HepG2 (cell line): ENCODE measurements around the gene IQCC. TPM values are rescaled to one million over a fixed set of nuclear protein-coding genes. Genes with fewer than 3 reads are reported as not detected.

Experiments used
- ATF2 ChIP-seq: sonication (generic); formaldehyde crosslinking; IDR thresholded peaks from 2 replicates; pipeline ENCODE4 v1.4.0; 2020; ENCODE audit warnings: missing genetic modification reagents
- BORCS8-MEF2B ChIP-seq: sonication (generic); formaldehyde crosslinking; IDR thresholded peaks from 2 replicates; pipeline ENCODE4 v1.8.0; 2022; ENCODE audit warnings: mild to moderate bottlenecking, missing genetic modification reagents
- BRF2 ChIP-seq: sonication (generic); formaldehyde crosslinking; IDR thresholded peaks from 2 replicates; pipeline ENCODE4 v1.8.1; 2022; ENCODE audit warnings: mild to moderate bottlenecking, missing genetic modification reagents
- GFI1 ChIP-seq: sonication (generic); formaldehyde crosslinking; IDR thresholded peaks from 2 replicates; pipeline ENCODE4 v1.5.0; 2020; ENCODE audit warnings: missing genetic modification reagents, mild to moderate bottlenecking, borderline replicate concordance
- HMG20B ChIP-seq: conservative IDR thresholded peaks from 2 replicates; pipeline ENCODE4 v1.6.1; 2016; ENCODE audit warnings: missing genetic modification reagents, missing compliant biosample characterization
- MEIS1 ChIP-seq: sonication (generic); formaldehyde crosslinking; IDR thresholded peaks from 2 replicates; pipeline ENCODE4 v1.9.0; 2021; ENCODE audit warnings: mild to moderate bottlenecking, missing genetic modification reagents, moderate library complexity, borderline replicate concordance
- MXD4 ChIP-seq: IDR thresholded peaks from 2 replicates; pipeline ENCODE4 v1.6.1; 2016; ENCODE audit warnings: mild to moderate bottlenecking, missing biosample characterization, missing genetic modification reagents
- MYC ChIP-seq: sonication (generic); formaldehyde crosslinking; IDR thresholded peaks from 2 replicates; pipeline ENCODE4 v1.9.0; 2021; ENCODE audit warnings: missing genetic modification reagents, borderline replicate concordance
- NBN ChIP-seq: fragments of 450-650 bp; conservative IDR thresholded peaks from 2 replicates; pipeline ENCODE4 v1.6.1; 2017
- POLR2AphosphoS2 ChIP-seq: IDR thresholded peaks from 2 replicates; pipeline ENCODE4 v1.6.1; 2011; ENCODE audit warnings: low read depth, low read length, improper control_type of control experiment
- SP2 ChIP-seq: sonication (generic); formaldehyde crosslinking; IDR thresholded peaks from 2 replicates; pipeline ENCODE4 v1.5.1; 2020; ENCODE audit warnings: mild to moderate bottlenecking, missing genetic modification reagents
- STAG1 ChIP-seq: sonication (generic); formaldehyde crosslinking; IDR thresholded peaks from 2 replicates; pipeline ENCODE4 v1.4.0; 2020; ENCODE audit warnings: missing genetic modification reagents
- THAP11 ChIP-seq: IDR thresholded peaks from 2 replicates; pipeline ENCODE4 v1.6.1; 2016; ENCODE audit warnings: missing biosample characterization, missing genetic modification reagents
- ZGPAT ChIP-seq: IDR thresholded peaks from 2 replicates; pipeline ENCODE4 v1.6.1; 2016; ENCODE audit warnings: mild to moderate bottlenecking
- ZIK1 ChIP-seq: sonication (generic); formaldehyde crosslinking; IDR thresholded peaks from 2 replicates; pipeline ENCODE4 v1.5.0; 2020; ENCODE audit warnings: mild to moderate bottlenecking, low read depth, missing genetic modification reagents, borderline replicate concordance
- ZNF251 ChIP-seq: sonication (generic); formaldehyde crosslinking; IDR thresholded peaks from 2 replicates; pipeline ENCODE4 v1.9.0; 2021; ENCODE audit warnings: mild to moderate bottlenecking, missing genetic modification reagents
- ZNF430 ChIP-seq: sonication (generic); formaldehyde crosslinking; IDR thresholded peaks from 2 replicates; pipeline ENCODE4 v1.9.0; 2021; ENCODE audit warnings: mild to moderate bottlenecking, missing genetic modification reagents
- ZNF446 ChIP-seq: sonication (generic); formaldehyde crosslinking; IDR thresholded peaks from 2 replicates; pipeline ENCODE4 v1.5.0; 2020; ENCODE audit warnings: mild to moderate bottlenecking, missing genetic modification reagents
- ZNF552 ChIP-seq: sonication (generic); formaldehyde crosslinking; IDR thresholded peaks from 2 replicates; pipeline ENCODE4 v1.9.0; 2022; ENCODE audit warnings: missing genetic modification reagents, mild to moderate bottlenecking, borderline replicate concordance
- ZNF563 ChIP-seq: sonication (generic); formaldehyde crosslinking; IDR thresholded peaks from 2 replicates; pipeline ENCODE4 v1.8.0; 2022; ENCODE audit warnings: mild to moderate bottlenecking, moderate library complexity, missing genetic modification reagents
- ZNF576 ChIP-seq: sonication (generic); formaldehyde crosslinking; IDR thresholded peaks from 2 replicates; pipeline ENCODE4 v1.4.0; 2020; ENCODE audit warnings: mild to moderate bottlenecking, missing genetic modification reagents
- ZNF724P ChIP-seq: sonication (generic); formaldehyde crosslinking; IDR thresholded peaks from 2 replicates; pipeline ENCODE4 v1.8.0; 2022; ENCODE audit warnings: missing genetic modification reagents, borderline replicate concordance
- ZXDC ChIP-seq: sonication (generic); formaldehyde crosslinking; IDR thresholded peaks from 2 replicates; pipeline ENCODE4 v1.5.0; 2020; ENCODE audit warnings: mild to moderate bottlenecking, missing genetic modification reagents
- polyA plus RNA-seq, 8 experiments: library from polyadenylated mRNA; depleted of rRNA in 3 of 8; stranded (reverse) in 7 of 8; unstranded in 1 of 8; fragments of >200 nt; fragmentation: Illumina TruSeq in 4 of 8; extraction: Trizol in 4 of 8; gene quantifications; 2 replicates each; pipeline versions ENCODE4 v1.2.1 to v1.2.3, GENCODE V29; 2011 to 2016; ENCODE audit warnings: low read depth in 4 of 8, missing spikeins in 1 of 8, mixed read lengths in 1 of 8; ENCODE audit not compliant: insufficient read depth in 1 of 8
- total RNA-seq, 5 experiments: library from RNA; depleted of rRNA; stranded (reverse); fragments of >200 nt; fragmentation: Illumina TruSeq; extraction: Trizol; gene quantifications; 2 replicates each; pipeline ENCODE4 v1.2.3, GENCODE V29; 2016; ENCODE audit warnings: low read depth in 1 of 5

The IQCC gene
- total and polyA plus RNA-seq, 2 of the 13 experiments (the other 11 are each of a cell fraction or from before 2014, with no cell fraction given) = 1.7 to 3.0 TPM

GRCh38 chr1:32205401-32206370 is at the start of gene IQCC (continued):
- TF ChIP-seq MYC (CRISPR knock-in tag) = peak; percentile 15; the same call in 1 of the 2 replicates
- peak; percentile 18; the same call in 1 of the 2 replicates for TF ChIP-seq STAG1 (CRISPR knock-in tag)
- peak; percentile 71 for TF ChIP-seq ATF2
- TF ChIP-seq THAP11 (CRISPR knock-in tag) = peak; percentile 75
- no peak for TF ChIP-seq ZNF576 (CRISPR knock-in tag)
- TF ChIP-seq GFI1 (CRISPR knock-in tag) = no peak; the same call in 1 of the 2 replicates
- peak; percentile 63; the same call in 1 of the 2 replicates for TF ChIP-seq ZGPAT
- TF ChIP-seq ZXDC (CRISPR knock-in tag) = 0 out of 2 replicates have a peak, but pooled peaks have one; percentile 68
- TF ChIP-seq SP2 (CRISPR knock-in tag) = no peak
- TF ChIP-seq ZIK1 (CRISPR knock-in tag) = 0 out of 2 replicates have a peak, but pooled peaks have one; percentile 22
- TF ChIP-seq NBN = no peak
- TF ChIP-seq HMG20B (CRISPR knock-in tag) = no peak
- TF ChIP-seq BRF2 (CRISPR knock-in tag) = no peak
- TF ChIP-seq MXD4 (CRISPR knock-in tag) = no peak
- no peak for TF ChIP-seq ZNF552 (CRISPR knock-in tag)
- TF ChIP-seq MEIS1 (CRISPR knock-in tag) = no peak
- no peak for TF ChIP-seq ZNF251 (CRISPR knock-in tag)
- TF ChIP-seq ZNF724P (CRISPR knock-in tag) = peak; percentile 80; the same call in 1 of the 2 replicates
- TF ChIP-seq ZNF430 (CRISPR knock-in tag) = no peak
- TF ChIP-seq ZNF446 (CRISPR knock-in tag) = no peak
- TF ChIP-seq BORCS8-MEF2B (CRISPR knock-in tag) = peak; percentile 63
- TF ChIP-seq ZNF563 = 0 out of 2 replicates have a peak, but pooled peaks have one; percentile 2
- TF ChIP-seq POLR2AphosphoS2 = no peak
